ENCODE measurements around the gene GABBR2. TPM values are rescaled to one million over a fixed set of nuclear protein-coding genes. Genes with fewer than 3 reads are reported as not detected.

The GABBR2 gene
- total RNA-seq, 4 donors from 2014 or later = 0.17 to 0.26 TPM; not detected in 2

- WGBS = 84% methylated on average over 7 of the region's 7 CpGs
- DNase-seq (ENCODE audit: extremely low spot score) = no peak
- intact Hi-C loops (cut with DNase I) = no loop called here
These were observed 73.9 kb downstream of the GABBR2 start for GRCh38 chr9:98634685-98635336.

DNA sequence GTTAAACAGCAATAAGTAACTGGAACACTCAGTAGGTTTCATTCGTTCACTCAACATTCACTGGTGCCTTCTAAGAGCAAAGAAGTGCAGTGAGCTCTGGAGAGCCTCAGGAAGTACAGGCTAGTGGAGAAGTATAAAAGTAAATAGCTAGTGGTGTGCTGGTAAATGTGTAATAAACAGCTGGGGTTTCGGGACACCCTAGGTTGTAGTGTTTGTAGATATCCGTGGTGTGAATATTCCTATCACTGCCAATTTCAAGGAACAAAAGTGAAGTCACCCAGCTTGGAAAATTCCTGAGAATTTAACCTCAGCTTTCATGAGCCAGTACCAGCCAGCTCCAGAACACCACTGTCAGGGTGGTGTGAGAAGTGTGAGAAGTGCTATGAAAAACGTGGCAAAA is 75.9 kb downstream of the GABBR2 start:
- no peaks in the 10 kb centered on the region for H3K4me1 ChIP-seq
- TF ChIP-seq POLR2AphosphoS5 (IDR thresholded peaks at IDR 0.05) (no peak), POLR2A (IDR thresholded peaks at IDR 0.05; ENCODE audit: low read depth) (no peak), EP300 (IDR thresholded peaks at IDR 0.05) (no peak)
- TF ChIP-seq, protein P1, sequence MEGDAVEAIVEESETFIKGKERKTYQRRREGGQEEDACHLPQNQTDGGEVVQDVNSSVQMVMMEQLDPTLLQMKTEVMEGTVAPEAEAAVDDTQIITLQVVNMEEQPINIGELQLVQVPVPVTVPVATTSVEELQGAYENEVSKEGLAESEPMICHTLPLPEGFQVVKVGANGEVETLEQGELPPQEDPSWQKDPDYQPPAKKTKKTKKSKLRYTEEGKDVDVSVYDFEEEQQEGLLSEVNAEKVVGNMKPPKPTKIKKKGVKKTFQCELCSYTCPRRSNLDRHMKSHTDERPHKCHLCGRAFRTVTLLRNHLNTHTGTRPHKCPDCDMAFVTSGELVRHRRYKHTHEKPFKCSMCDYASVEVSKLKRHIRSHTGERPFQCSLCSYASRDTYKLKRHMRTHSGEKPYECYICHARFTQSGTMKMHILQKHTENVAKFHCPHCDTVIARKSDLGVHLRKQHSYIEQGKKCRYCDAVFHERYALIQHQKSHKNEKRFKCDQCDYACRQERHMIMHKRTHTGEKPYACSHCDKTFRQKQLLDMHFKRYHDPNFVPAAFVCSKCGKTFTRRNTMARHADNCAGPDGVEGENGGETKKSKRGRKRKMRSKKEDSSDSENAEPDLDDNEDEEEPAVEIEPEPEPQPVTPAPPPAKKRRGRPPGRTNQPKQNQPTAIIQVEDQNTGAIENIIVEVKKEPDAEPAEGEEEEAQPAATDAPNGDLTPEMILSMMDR (IDR thresholded peaks at IDR 0.05) = no peak
- intact Hi-C loops (cut with DNase I) = no loop called here
- H3K4me3 ChIP-seq = no peak overlapping the region
- no peaks in the 10 kb centered on the region for H3K9me3 ChIP-seq
- 76% methylated on average over 4 of the region's 4 CpGs for whole genome bisulfite sequencing
- no peak for DNase-seq (ENCODE audit: extremely low spot score)
- H3K27ac ChIP-seq (replicated peaks in 1 of 4) = no peak overlapping the region
- H3K27me3 ChIP-seq = peaks cover 0 to 7% (median 0%) of the 10 kb centered on the region in 4 donors
- H3K36me3 ChIP-seq = no peaks in the 10 kb centered on the region

More at GRCh38 chr9:98634685-98635336, 73.9 kb downstream of the GABBR2 start:
- TF ChIP-seq EP300 (IDR thresholded peaks at IDR 0.05) = no peak
- no peak for TF ChIP-seq POLR2AphosphoS5 (IDR thresholded peaks at IDR 0.05)
- TF ChIP-seq, protein P1 (IDR thresholded peaks at IDR 0.05) = no peak
- TF ChIP-seq POLR2A (IDR thresholded peaks at IDR 0.05; ENCODE audit: low read depth) = no peak
- Histone ChIP-seq H3K36me3 (no peaks in the 10 kb centered on the region), H3K27ac (replicated peaks in 1 of 4) (no peak overlapping the region), H3K27me3 (no peaks in the 10 kb centered on the region), H3K9me3 (no peaks in the 10 kb centered on the region), H3K4me1 (no peaks in the 10 kb centered on the region), H3K4me3 (no peak overlapping the region)

DNA sequence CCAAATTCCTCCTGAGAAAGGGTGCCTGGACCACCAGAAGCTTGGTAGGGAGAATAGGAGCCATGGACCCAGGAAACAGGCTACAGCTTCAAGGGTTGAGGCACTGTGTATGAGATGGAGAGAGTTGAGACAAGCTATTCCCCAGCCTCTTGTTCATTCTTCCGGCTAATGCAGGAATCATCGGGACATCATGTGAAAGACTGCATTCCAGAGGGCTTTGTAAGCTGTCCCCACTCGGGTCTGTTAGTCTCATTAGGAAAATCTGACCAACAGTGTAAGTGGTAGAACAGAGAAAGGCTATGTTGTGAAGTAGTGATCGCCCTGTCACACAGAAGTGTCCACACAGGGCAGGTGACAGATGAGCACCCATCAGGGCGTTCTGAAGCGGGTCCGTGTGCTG is 81.4 kb downstream of the GABBR2 start:
- H3K36me3 ChIP-seq = no peaks in the 10 kb centered on the region
- H3K27ac ChIP-seq (replicated peaks in 1 of 4) = no peak overlapping the region
- intact Hi-C loops (cut with DNase I) = no loop called here
- no peak overlapping the region for H3K4me3 ChIP-seq
- WGBS = 83% methylated on average over 7 of the region's 7 CpGs
- H3K27me3 ChIP-seq = peaks cover 0 to 36% (median 0%) of the 10 kb centered on the region in 4 donors
- H3K4me1 ChIP-seq = no peaks in the 10 kb centered on the region
- TF ChIP-seq POLR2AphosphoS5 (IDR thresholded peaks at IDR 0.05) = no peak
- no peak for TF ChIP-seq EP300 (IDR thresholded peaks at IDR 0.05)
- TF ChIP-seq, protein P1 (IDR thresholded peaks at IDR 0.05) = no peak
- no peak for TF ChIP-seq POLR2A (IDR thresholded peaks at IDR 0.05; ENCODE audit: low read depth)
- no peaks in the 10 kb centered on the region for H3K9me3 ChIP-seq
- DNase-seq (ENCODE audit: extremely low spot score) = no peak

GRCh38 chr9:98625728-98626127 is 83.0 kb downstream of the GABBR2 start:
- no peaks in the 10 kb centered on the region for H3K9me3 ChIP-seq
- TF ChIP-seq EP300 (IDR thresholded peaks at IDR 0.05) (no peak), POLR2A (IDR thresholded peaks at IDR 0.05; ENCODE audit: low read depth) (no peak), POLR2AphosphoS5 (IDR thresholded peaks at IDR 0.05) (no peak)
- TF ChIP-seq, protein P1 (IDR thresholded peaks at IDR 0.05) = no peak
- intact Hi-C loops (cut with DNase I) = no loop called here
- DNase-seq (ENCODE audit: extremely low spot score) = no peak
- no peak overlapping the region for H3K27ac ChIP-seq (replicated peaks in 1 of 4)
- H3K36me3 ChIP-seq = no peaks in the 10 kb centered on the region
- peaks cover 0 to 36% (median 0%) of the 10 kb centered on the region in 4 donors for H3K27me3 ChIP-seq
- no peaks in the 10 kb centered on the region for H3K4me1 ChIP-seq
- H3K4me3 ChIP-seq = no peak overlapping the region
- WGBS = 77% methylated on average over 5 of the region's 5 CpGs

GRCh38 chr9:98619788-98620187 is 88.9 kb downstream of the GABBR2 start:
- 79% methylated on average over 3 of the region's 3 CpGs for WGBS
- no peak for TF ChIP-seq POLR2AphosphoS5 (IDR thresholded peaks at IDR 0.05)
- TF ChIP-seq, protein P1 (IDR thresholded peaks at IDR 0.05) = no peak
- TF ChIP-seq EP300 (IDR thresholded peaks at IDR 0.05) = no peak
- TF ChIP-seq POLR2A (IDR thresholded peaks at IDR 0.05; ENCODE audit: low read depth) = no peak
- Histone ChIP-seq H3K27ac (replicated peaks in 1 of 4) (no peak overlapping the region), H3K36me3 (no peaks in the 10 kb centered on the region), H3K4me3 (no peak overlapping the region), H3K4me1 (no peaks in the 10 kb centered on the region), H3K27me3 (peaks cover 0 to 23% (median 0%) of the 10 kb centered on the region in 4 donors), H3K9me3 (no peaks in the 10 kb centered on the region)
- DNase-seq (ENCODE audit: extremely low spot score) = no peak
- intact Hi-C loops (cut with DNase I) = no loop called here
